Endothelial cell of umbilical vein (primary cell): ENCODE results near the gene CD300LD. TPM values are rescaled to one million over a fixed set of nuclear protein-coding genes. Genes with fewer than 3 reads are reported as not detected.

Experiments used
- BruUV-seq: library from RNA; stranded (reverse); fragments of 400-500 nt; replicated peaks from 2 replicates; lab custom pipeline; 2021; lab: Mats Ljungman, UMichigan
- CTCF ChIA-PET: fragments of 300-600, 350-600 bp; sonication (Branson Sonifier 250); formaldehyde crosslinking; loops from one replicate; lab custom pipeline; 2021; ENCODE audit warnings: antibody characterized with exemption, inconsistent platforms; lab: Charles Lee
- POLR2A ChIA-PET: fragments of 300-600, 350-600 bp; sonication (Branson Sonifier 250); formaldehyde crosslinking; loops from one replicate; lab custom pipeline; 2021; ENCODE audit warnings: antibody characterized with exemption, inconsistent platforms; lab: Charles Lee
- DNase-seq: peaks from one replicate; pipeline ENCODE4 v3.0.0-alpha.2; 2011; ENCODE audit warnings: low read depth, low spot score
- FAIRE-seq: peaks from 2 replicates; lab custom pipeline; 2011; peaks lifted over from hg19 to GRCh38; lab: Jason Lieb, UNC
- H2AFZ ChIP-seq: 2 replicates; pipeline ENCODE4 v1.6.0; 2012; ENCODE audit warnings: low read depth, low read length, control low read depth, inconsistent platforms
- H3K27ac ChIP-seq: 2 replicates; pipeline ENCODE4 v1.5.1; 2011; ENCODE audit warnings: low read depth, mild to moderate bottlenecking, control low read depth, low read length, moderate library complexity; ENCODE audit not compliant: insufficient read depth
- H3K27me3 ChIP-seq, 2 experiments: 2 replicates each; pipeline versions ENCODE4 v1.6.0 to v1.6.1; 2011; ENCODE audit warnings: low read length in 2 of 2, mixed read lengths in 1 of 2; ENCODE audit not compliant: control insufficient read depth in 2 of 2, insufficient read depth in 2 of 2
- H3K36me3 ChIP-seq, 2 experiments: 2 replicates in 1 of 2; 3 replicates in 1 of 2; pipeline ENCODE4 v1.5.1; 2011; ENCODE audit warnings: low read length in 2 of 2, mild to moderate bottlenecking in 1 of 2, moderate library complexity in 1 of 2; ENCODE audit not compliant: control insufficient read depth in 2 of 2, insufficient read depth in 2 of 2; ENCODE audit errors: extremely low read depth in 1 of 2
- H3K4me1 ChIP-seq: 3 replicates; pipeline ENCODE4 v1.5.1; 2011; ENCODE audit warnings: mild to moderate bottlenecking, low read length; ENCODE audit not compliant: control insufficient read depth, insufficient read depth; ENCODE audit errors: extremely low read depth
- H3K4me2 ChIP-seq: 2 replicates; pipeline ENCODE4 v1.6.1; 2011; ENCODE audit warnings: low read length, control low read depth, mixed read lengths; ENCODE audit not compliant: insufficient read depth
- H3K4me3 ChIP-seq, 3 experiments: fragments of 200-600 bp in 1 of 3; sonication (generic), shearing (Covaris generic) in 1 of 3; replicated peaks in 1 of 3; 2 replicates each; pipeline ENCODE4 v1.5.1; 2011 to 2016; ENCODE audit warnings: control low read depth in 3 of 3, low read length in 3 of 3, mild to moderate bottlenecking in 2 of 3, inconsistent platforms in 1 of 3, low read depth in 1 of 3, moderate library complexity in 1 of 3; ENCODE audit not compliant: insufficient read depth in 1 of 3
- H3K79me2 ChIP-seq: 2 replicates; pipeline ENCODE4 v1.6.0; 2012; ENCODE audit warnings: low read length, inconsistent platforms; ENCODE audit not compliant: control insufficient read depth, insufficient read depth
- H3K9ac ChIP-seq: replicated peaks from 2 replicates; pipeline ENCODE3; 2011; ENCODE audit warnings: low read length, control low read depth; ENCODE audit not compliant: insufficient read depth; ENCODE audit errors: extremely low read depth
- H3K9me1 ChIP-seq: replicated peaks from 3 replicates; pipeline ENCODE4 v1.6.0; 2011; ENCODE audit warnings: mild to moderate bottlenecking, low read length; ENCODE audit not compliant: control insufficient read depth, insufficient read depth; ENCODE audit errors: extremely low read depth
- H3K9me3 ChIP-seq: replicated peaks from 2 replicates; pipeline ENCODE4 v1.5.1; 2012; ENCODE audit warnings: low read length, inconsistent platforms; ENCODE audit not compliant: control insufficient read depth, insufficient read depth
- H4K20me1 ChIP-seq: replicated peaks from 2 replicates; pipeline ENCODE3; 2011; ENCODE audit warnings: mild to moderate bottlenecking, low read length; ENCODE audit not compliant: control insufficient read depth, insufficient read depth; ENCODE audit errors: extremely low read depth
- CTCF ChIP-seq, 2 donors: IDR thresholded peaks; 1 replicate in 1 of 2; 2 replicates in 1 of 2; pipeline ENCODE4 v1.5.1; 2011; ENCODE audit warnings: low read length in 2 of 2, mild to moderate bottlenecking in 2 of 2, moderate library complexity in 2 of 2, control low read depth in 1 of 2, inconsistent platforms in 1 of 2, low read depth in 1 of 2; ENCODE audit not compliant: insufficient read depth in 1 of 2; ENCODE audit errors: extremely low read depth in 1 of 2
- EZH2 ChIP-seq: IDR thresholded peaks from 2 replicates; pipeline ENCODE4 v1.6.1; 2012; ENCODE audit warnings: borderline replicate concordance, low read depth, mild to moderate bottlenecking, moderate library complexity, low read length, inconsistent platforms; ENCODE audit not compliant: severe bottlenecking
- FOS ChIP-seq: IDR thresholded peaks from 2 replicates; pipeline ENCODE4 v1.6.1; 2011; ENCODE audit warnings: mild to moderate bottlenecking, low read length, moderate library complexity, borderline replicate concordance; ENCODE audit not compliant: insufficient read depth
- GATA2 ChIP-seq: IDR thresholded peaks from 2 replicates; pipeline ENCODE4 v1.7.0; 2011; ENCODE audit warnings: low read depth, mild to moderate bottlenecking, moderate library complexity, mixed read lengths, low read length; ENCODE audit not compliant: insufficient read length, insufficient read depth
- JUN ChIP-seq: IDR thresholded peaks from 2 replicates; pipeline ENCODE4 v1.6.1; 2011; ENCODE audit warnings: borderline replicate concordance, low read depth; ENCODE audit not compliant: insufficient read length, insufficient read depth
- MAX ChIP-seq: IDR thresholded peaks from 2 replicates; pipeline ENCODE4 v1.6.1; 2011; ENCODE audit not compliant: insufficient read depth, insufficient read length
- MYC ChIP-seq: IDR thresholded peaks from one replicate; pipeline ENCODE4 v1.6.1; 2011; ENCODE audit warnings: mild to moderate bottlenecking, low read depth, low read length
- POLR2A ChIP-seq: IDR thresholded peaks from 2 replicates; pipeline ENCODE4 v1.6.1; 2012; ENCODE audit warnings: low read depth, mild to moderate bottlenecking, control low read depth, low read length
- POLR2AphosphoS5 ChIP-seq: IDR thresholded peaks from 2 replicates; pipeline ENCODE4 v1.6.1; 2012; ENCODE audit warnings: low read depth, mild to moderate bottlenecking, control low read depth, low read length, moderate library complexity; ENCODE audit not compliant: insufficient read depth
- dilution Hi-C: fragments of 300-500 bp; cut with MboI; formaldehyde crosslinking; loops from one replicate; pipeline ENCODE4 v1.15.0; 2019; ENCODE audit warnings: low sequenced_read_pairs; ENCODE audit not compliant: extremely low pct_ligation_motif_present
- intact Hi-C: fragments of 100-400 bp; cut with micrococcal nuclease; formaldehyde crosslinking; loops from one replicate; pipeline ENCODE4 v1.10.0; 2022
- polyA plus RNA-seq, 4 experiments: library from polyadenylated mRNA; depleted of rRNA in 3 of 4; stranded (reverse) in 3 of 4; unstranded in 1 of 4; fragments of >200 nt; gene quantifications; 2 replicates each; pipeline versions ENCODE4 v1.2.1 to v1.2.3, GENCODE V29; 2011 to 2012; ENCODE audit warnings: missing spikeins in 1 of 4
- total RNA-seq: library from RNA; stranded (reverse); gene quantifications from 2 replicates; pipeline ENCODE4 v1.2.3, GENCODE V29; 2021

CD300LD gene
- total and polyA plus RNA-seq, 2 donors (not counting 3 experiments of a cell fraction or from before 2014, with no cell fraction given): not detected

- DNase-seq (no peak), FAIRE-seq (no peak)
- Histone ChIP-seq H3K27me3 (no peaks in the 10 kb centered on the region), H3K27ac (no peak overlapping the region), H3K4me3 (no peak overlapping the region), H3K9ac (no peak overlapping the region), H3K79me2 (no peaks in the 10 kb centered on the region), H3K4me1 (no peaks in the 10 kb centered on the region), H3K36me3 (no peaks in the 10 kb centered on the region), H4K20me1 (no peaks in the 10 kb centered on the region), H3K9me3 (no peaks in the 10 kb centered on the region), H3K4me2 (no peak overlapping the region), H3K9me1 (no peaks in the 10 kb centered on the region), H2AFZ (no peak overlapping the region)
- no TSS peak for BruUV-seq
- POLR2A ChIA-PET: no interaction called here
- CTCF ChIA-PET: no interaction called here
- TF ChIP-seq EZH2: no peak
- intact Hi-C loops (no loop called here), dilution Hi-C loops (no loop called here)
These were observed 3.1 kb upstream of the CD300LD start for GRCh38 chr17:74595037-74595750.

- no TSS peak for BruUV-seq
- Histone ChIP-seq H3K4me3 (no peak overlapping the region), H3K4me2 (no peak overlapping the region), H3K27me3 (no peaks in the 10 kb centered on the region), H3K4me1 (no peaks in the 10 kb centered on the region), H3K36me3 (no peaks in the 10 kb centered on the region), H3K9me3 (no peaks in the 10 kb centered on the region), H3K27ac (no peak overlapping the region), H3K9ac (no peak overlapping the region), H2AFZ (no peak overlapping the region), H3K9me1 (no peaks in the 10 kb centered on the region), H4K20me1 (no peaks in the 10 kb centered on the region), H3K79me2 (no peaks in the 10 kb centered on the region)
- CTCF ChIA-PET: interaction anchor here (0.6 kb wide), 1 partner anchor 1435 kb away, joined by 4 read pairs; no protein-coding TSS in a partner anchor
- dilution Hi-C loops (no loop called here), intact Hi-C loops (no loop called here)
- no peak for DNase-seq
- POLR2A ChIA-PET: interaction anchor here (0.7 kb wide), 1 partner anchor 265 kb away, joined by 3 read pairs; the partner anchor contains the start of gene KIF19
- FAIRE-seq: no peak
- TF ChIP-seq CTCF (IDR thresholded peaks at IDR 0.05; ENCODE audit: extremely low read depth in 1 of 2, insufficient read depth in 1 of 2, low read depth in 1 of 2, low read length in 2 of 2) (no peak), POLR2AphosphoS5 (no peak), MYC (no peak), JUN (no peak), GATA2 (no peak), MAX (no peak), FOS (no peak), EZH2 (no peak), POLR2A (no peak)
These were observed 580 bp downstream of the CD300LD start for GRCh38 chr17:74591503-74591902.
